Measurements from ENCODE around the gene DIPK1B.
"Not testable (repeated sequence)": the region's sequence is repeated elsewhere in the genome, so short reads cannot be mapped to it uniquely, and the experiment has no call there.

Gene DIPK1B

GRCh38 chr9:136754059-136754572, 41.7 kb downstream of the DIPK1B start:
- H2BK120ac ChIP-seq (ENCODE audit: insufficient read depth, low read length, poor library complexity) = no peak overlapping the region
- no peak overlapping the region for H2BK12ac ChIP-seq (ENCODE audit: low read length)
- no peak overlapping the region for H4K8ac ChIP-seq (ENCODE audit: low read depth, low read length)
- H3K79me2 ChIP-seq (ENCODE audit: control insufficient read depth, insufficient read depth, low read length, poor library complexity) = no peaks in the 10 kb centered on the region
- DNase-seq = no peak
- no peak overlapping the region for H3K4me3 ChIP-seq (ENCODE audit: low read depth, low read length)
- no peak overlapping the region for H2AFZ ChIP-seq (ENCODE audit: insufficient read depth, low read length, poor library complexity)
- WGBS (ENCODE audit: extremely low coverage, insufficient coverage, insufficient read length) = no CpG with 5 or more reads among the region's 17 CpGs
- H4K91ac ChIP-seq (ENCODE audit: low read depth, low read length) = no peak overlapping the region
- H3K4ac ChIP-seq (ENCODE audit: low read depth, low read length) = no peak overlapping the region
- no peak overlapping the region for H3K14ac ChIP-seq (ENCODE audit: low read length)
- no peak overlapping the region for H3K9ac ChIP-seq (ENCODE audit: low read length)
- no peaks in the 10 kb centered on the region for H3K36me3 ChIP-seq (ENCODE audit: control insufficient read depth in 1 of 2, insufficient read depth in 2 of 2, low read length in 2 of 2)
- H3K18ac ChIP-seq (ENCODE audit: low read length) = no peak overlapping the region
- no peak overlapping the region for H2AK5ac ChIP-seq (ENCODE audit: low read length)
- peaks cover 11% of the 10 kb centered on the region for H3K9me3 ChIP-seq (ENCODE audit: insufficient read depth, low read depth, low read length)
- H4K12ac ChIP-seq (ENCODE audit: low read depth, low read length) = no peak overlapping the region
- H2BK5ac ChIP-seq (ENCODE audit: low read depth, low read length, poor library complexity) = no peak overlapping the region
- no peak overlapping the region for H3K27ac ChIP-seq (ENCODE audit: low read depth, low read length)
- no peaks in the 10 kb centered on the region for H3K79me1 ChIP-seq (ENCODE audit: low read length)
- no peaks in the 10 kb centered on the region for H3K4me1 ChIP-seq (ENCODE audit: control insufficient read depth in 1 of 2, insufficient read depth in 2 of 2, low read length in 2 of 2)
- no peaks in the 10 kb centered on the region for H3K27me3 ChIP-seq (ENCODE audit: insufficient read depth, low read length)
- H3K23ac ChIP-seq (ENCODE audit: low read length) = no peak overlapping the region
- no peak overlapping the region for H3K4me2 ChIP-seq (ENCODE audit: low read length)

- Histone ChIP-seq H3K79me2 (ENCODE audit: control insufficient read depth, insufficient read depth, low read length, poor library complexity) (no peaks in the 10 kb centered on the region), H3K4me1 (ENCODE audit: control insufficient read depth in 1 of 2, insufficient read depth in 2 of 2, low read length in 2 of 2) (no peaks in the 10 kb centered on the region), H3K4me2 (ENCODE audit: low read length) (no peak overlapping the region), H2AFZ (ENCODE audit: insufficient read depth, low read length, poor library complexity) (no peak overlapping the region), H4K8ac (ENCODE audit: low read depth, low read length) (no peak overlapping the region), H2BK120ac (ENCODE audit: insufficient read depth, low read length, poor library complexity) (no peak overlapping the region), H3K23ac (ENCODE audit: low read length) (no peak overlapping the region), H2BK5ac (ENCODE audit: low read depth, low read length, poor library complexity) (no peak overlapping the region), H4K12ac (ENCODE audit: low read depth, low read length) (no peak overlapping the region), H3K27me3 (ENCODE audit: insufficient read depth, low read length) (no peaks in the 10 kb centered on the region), H3K9ac (ENCODE audit: low read length) (no peak overlapping the region), H3K9me3 (ENCODE audit: insufficient read depth, low read depth, low read length) (peaks cover 11% of the 10 kb centered on the region), H4K91ac (ENCODE audit: low read depth, low read length) (no peak overlapping the region), H2AK5ac (ENCODE audit: low read length) (no peak overlapping the region), H3K4ac (ENCODE audit: low read depth, low read length) (no peak overlapping the region), H3K79me1 (ENCODE audit: low read length) (no peaks in the 10 kb centered on the region), H2BK12ac (ENCODE audit: low read length) (no peak overlapping the region), H3K36me3 (ENCODE audit: control insufficient read depth in 1 of 2, insufficient read depth in 2 of 2, low read length in 2 of 2) (no peaks in the 10 kb centered on the region), H3K4me3 (ENCODE audit: low read depth, low read length) (no peak overlapping the region), H3K18ac (ENCODE audit: low read length) (no peak overlapping the region), H3K27ac (ENCODE audit: low read depth, low read length) (no peak overlapping the region), H3K14ac (ENCODE audit: low read length) (no peak overlapping the region)
- DNase-seq = no peak
- no CpG with 5 or more reads among the region's 24 CpGs for WGBS (ENCODE audit: extremely low coverage, insufficient coverage, insufficient read length)
Observed at GRCh38 chr9:136754626-136755301, 42.4 kb downstream of the DIPK1B start.

DNA sequence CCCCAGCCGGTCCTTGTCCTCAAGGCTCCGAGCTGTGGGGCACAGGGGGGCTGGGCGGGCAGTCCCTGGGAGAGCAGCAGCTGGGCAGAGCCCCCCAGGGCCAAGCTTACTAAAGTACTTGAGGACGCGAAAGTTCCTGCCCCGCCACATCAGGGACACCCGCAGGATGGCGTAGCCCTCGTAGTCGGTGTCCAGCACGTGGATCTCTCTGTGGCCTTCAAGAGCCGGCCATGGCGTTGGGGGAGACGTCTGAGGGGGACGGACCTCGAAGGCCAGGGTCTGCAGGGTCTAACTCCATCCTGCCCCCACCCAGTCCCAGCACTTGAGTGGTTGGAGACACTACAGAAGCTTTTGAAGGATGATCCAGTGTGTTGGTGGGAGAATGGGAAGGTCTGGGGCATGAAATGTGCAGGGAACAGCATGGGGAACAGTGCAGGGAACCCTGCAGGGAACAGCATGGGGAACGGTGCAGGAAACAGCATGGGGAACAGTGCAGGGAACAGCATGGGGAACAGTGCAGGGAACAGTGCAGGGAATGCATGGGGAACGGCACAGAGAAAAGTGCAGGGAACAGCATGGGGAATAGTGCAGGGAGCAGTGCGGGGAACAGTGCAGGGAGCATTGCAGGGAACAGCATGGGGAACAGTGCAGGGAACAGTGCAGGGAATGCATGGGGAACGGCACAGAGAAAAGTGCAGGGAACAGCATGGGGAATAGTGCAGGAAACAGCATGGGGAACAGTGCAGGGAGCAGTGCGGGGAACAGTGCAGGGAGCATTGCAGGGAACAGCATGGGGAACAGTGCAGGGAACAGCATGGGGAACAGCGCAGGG, 43.1 kb downstream of the DIPK1B start:
- H3K36me3 ChIP-seq (ENCODE audit: control insufficient read depth in 1 of 2, insufficient read depth in 2 of 2, low read length in 2 of 2); DNase-seq: not testable (repeated sequence)

DNA sequence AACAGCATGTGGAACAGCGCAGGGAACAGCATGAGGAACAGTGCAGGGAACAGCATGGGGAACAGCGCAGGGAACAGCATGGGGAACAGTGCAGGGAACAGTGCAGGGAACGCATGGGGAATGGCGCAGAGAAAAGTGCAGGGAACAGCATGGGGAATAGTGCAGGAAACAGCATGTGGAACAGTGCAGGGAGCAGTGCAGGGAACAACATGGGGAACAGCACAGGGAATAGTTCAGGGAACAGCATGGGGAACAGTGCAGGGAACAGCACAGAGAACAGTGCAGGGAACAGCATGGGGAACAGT, 43.7 kb downstream of the DIPK1B start:
- Histone ChIP-seq H3K36me3 (ENCODE audit: control insufficient read depth in 1 of 2, insufficient read depth in 2 of 2, low read length in 2 of 2) (no peaks in the 10 kb centered on the region), H3K9me3 (ENCODE audit: insufficient read depth, low read depth, low read length) (peaks cover 11% of the 10 kb centered on the region), H3K27ac (ENCODE audit: low read depth, low read length) (no peak overlapping the region), H3K27me3 (ENCODE audit: insufficient read depth, low read length) (no peaks in the 10 kb centered on the region), H3K4me1 (ENCODE audit: control insufficient read depth in 1 of 2, insufficient read depth in 2 of 2, low read length in 2 of 2) (no peaks in the 10 kb centered on the region), H3K4me2 (ENCODE audit: low read length) (no peak overlapping the region), H3K4me3 (ENCODE audit: low read depth, low read length) (peak overlapping the region; percentile 50), H2BK120ac (ENCODE audit: insufficient read depth, low read length, poor library complexity) (no peak overlapping the region), H3K4ac (ENCODE audit: low read depth, low read length) (no peak overlapping the region), H3K79me1 (ENCODE audit: low read length) (no peaks in the 10 kb centered on the region), H3K9ac (ENCODE audit: low read length) (no peak overlapping the region), H2BK12ac (ENCODE audit: low read length) (no peak overlapping the region), H3K14ac (ENCODE audit: low read length) (no peak overlapping the region), H2AK5ac (ENCODE audit: low read length) (no peak overlapping the region), H3K18ac (ENCODE audit: low read length) (no peak overlapping the region), H3K23ac (ENCODE audit: low read length) (no peak overlapping the region), H4K8ac (ENCODE audit: low read depth, low read length) (no peak overlapping the region), H3K79me2 (ENCODE audit: control insufficient read depth, insufficient read depth, low read length, poor library complexity) (no peaks in the 10 kb centered on the region), H4K12ac (ENCODE audit: low read depth, low read length) (no peak overlapping the region), H2BK5ac (ENCODE audit: low read depth, low read length, poor library complexity) (no peak overlapping the region), H2AFZ (ENCODE audit: insufficient read depth, low read length, poor library complexity) (no peak overlapping the region), H4K91ac (ENCODE audit: low read depth, low read length) (no peak overlapping the region)
- DNase-seq = no peak
- no CpG with 5 or more reads among the region's 4 CpGs for WGBS (ENCODE audit: extremely low coverage, insufficient coverage, insufficient read length)

More for the DNA sequence above, 43.1 kb downstream of the DIPK1B start:
- not testable (repeated sequence) for H3K23ac ChIP-seq (ENCODE audit: low read length); H3K18ac ChIP-seq (ENCODE audit: low read length); H3K79me1 ChIP-seq (ENCODE audit: low read length); H3K27ac ChIP-seq (ENCODE audit: low read depth, low read length); H3K4ac ChIP-seq (ENCODE audit: low read depth, low read length); H3K4me1 ChIP-seq (ENCODE audit: control insufficient read depth in 1 of 2, insufficient read depth in 2 of 2, low read length in 2 of 2); H4K8ac ChIP-seq (ENCODE audit: low read depth, low read length); H3K4me2 ChIP-seq (ENCODE audit: low read length); H4K12ac ChIP-seq (ENCODE audit: low read depth, low read length); H3K79me2 ChIP-seq (ENCODE audit: control insufficient read depth, insufficient read depth, low read length, poor library complexity); H3K27me3 ChIP-seq (ENCODE audit: insufficient read depth, low read length); H2BK120ac ChIP-seq (ENCODE audit: insufficient read depth, low read length, poor library complexity); H2BK5ac ChIP-seq (ENCODE audit: low read depth, low read length, poor library complexity); H2AK5ac ChIP-seq (ENCODE audit: low read length); H3K14ac ChIP-seq (ENCODE audit: low read length); H2BK12ac ChIP-seq (ENCODE audit: low read length); H2AFZ ChIP-seq (ENCODE audit: insufficient read depth, low read length, poor library complexity); H4K91ac ChIP-seq (ENCODE audit: low read depth, low read length)
- no CpG with 5 or more reads among the region's 22 CpGs for WGBS (ENCODE audit: extremely low coverage, insufficient coverage, insufficient read length)
- peak overlapping the region; percentile 30 for H3K9ac ChIP-seq (ENCODE audit: low read length)
- peaks cover 11% of the 10 kb centered on the region for H3K9me3 ChIP-seq (ENCODE audit: insufficient read depth, low read depth, low read length)
- peak overlapping the region; percentile 10 for H3K4me3 ChIP-seq (ENCODE audit: low read depth, low read length)

All from trophoblast cell (in vitro differentiated cells and primary cell).